ENCODE data around the gene R3HDM4.
"Not testable (repeated sequence)": the region's sequence is repeated elsewhere in the genome, so short reads cannot be mapped to it uniquely, and the experiment has no call there.

The R3HDM4 gene

GRCh38 chr19:858284-858683, 54.7 kb downstream of the R3HDM4 start:
- no peak for DNase-seq (ENCODE audit: low spot score)

DNA sequence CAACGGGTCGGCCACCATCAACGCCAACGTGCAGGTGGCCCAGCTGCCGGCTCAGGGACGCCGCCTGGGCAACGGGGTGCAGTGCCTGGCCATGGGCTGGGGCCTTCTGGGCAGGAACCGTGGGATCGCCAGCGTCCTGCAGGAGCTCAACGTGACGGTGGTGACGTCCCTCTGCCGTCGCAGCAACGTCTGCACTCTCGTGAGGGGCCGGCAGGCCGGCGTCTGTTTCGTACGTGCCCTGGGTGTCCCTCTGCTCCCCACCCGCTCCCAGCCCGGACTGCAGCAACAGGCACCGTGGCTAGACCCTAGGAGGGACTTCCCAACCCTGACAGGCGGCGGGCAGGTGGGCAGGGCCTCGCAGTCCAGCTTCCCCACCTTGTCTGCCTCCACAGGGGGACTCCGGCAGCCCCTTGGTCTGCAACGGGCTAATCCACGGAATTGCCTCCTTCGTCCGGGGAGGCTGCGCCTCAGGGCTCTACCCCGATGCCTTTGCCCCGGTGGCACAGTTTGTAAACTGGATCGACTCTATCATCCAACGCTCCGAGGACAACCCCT, 57.4 kb downstream of the R3HDM4 start:
- no peak for DNase-seq (ENCODE audit: low spot score)

DNA sequence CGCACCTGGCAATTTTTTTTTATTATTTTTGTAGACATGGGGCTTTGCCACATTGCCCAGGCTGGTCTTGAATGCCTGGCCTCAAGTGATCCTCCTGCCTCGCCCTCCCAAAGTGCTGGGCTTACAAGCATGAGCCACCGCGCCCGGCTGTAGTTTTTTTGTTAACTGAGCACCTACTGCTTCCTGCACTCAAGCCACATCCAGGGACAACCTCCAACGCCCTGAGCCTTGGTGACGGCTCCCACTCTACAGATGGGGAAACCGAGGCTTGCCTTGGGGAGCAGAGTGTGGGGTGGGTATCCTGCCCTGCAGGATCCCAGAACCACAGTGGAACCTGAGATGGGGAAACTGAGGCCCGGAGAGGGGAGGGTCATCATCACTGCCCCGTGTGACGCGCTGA, 57.9 kb downstream of the R3HDM4 start:
- DNase-seq (ENCODE audit: low spot score): no peak

DNA sequence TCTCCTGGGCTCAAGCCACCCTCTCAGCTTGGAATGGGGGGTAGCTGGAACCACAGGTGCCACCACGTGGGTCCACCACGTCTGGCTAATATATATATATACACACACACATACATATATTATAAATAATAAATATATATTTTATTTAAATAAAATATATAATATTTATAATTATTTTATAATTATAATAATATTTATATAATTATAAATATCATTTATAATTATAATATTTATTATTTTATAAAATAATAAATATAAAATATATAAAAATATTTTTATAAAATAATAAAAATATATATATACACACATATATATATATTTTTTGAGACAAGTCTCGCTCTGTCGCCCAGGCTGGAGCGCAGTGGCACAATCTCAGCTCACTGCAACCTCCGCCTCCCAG, 58.5 kb downstream of the R3HDM4 start:
- no peak for DNase-seq (ENCODE audit: low spot score)

- not testable (repeated sequence) for DNase-seq (ENCODE audit: low spot score)
Measured at GRCh38 chr19:853614-854220, 59.3 kb downstream of the R3HDM4 start.

GRCh38 chr19:853014-853585, 59.9 kb downstream of the R3HDM4 start:
- DNase-seq (ENCODE audit: low spot score): no peak

DNA sequence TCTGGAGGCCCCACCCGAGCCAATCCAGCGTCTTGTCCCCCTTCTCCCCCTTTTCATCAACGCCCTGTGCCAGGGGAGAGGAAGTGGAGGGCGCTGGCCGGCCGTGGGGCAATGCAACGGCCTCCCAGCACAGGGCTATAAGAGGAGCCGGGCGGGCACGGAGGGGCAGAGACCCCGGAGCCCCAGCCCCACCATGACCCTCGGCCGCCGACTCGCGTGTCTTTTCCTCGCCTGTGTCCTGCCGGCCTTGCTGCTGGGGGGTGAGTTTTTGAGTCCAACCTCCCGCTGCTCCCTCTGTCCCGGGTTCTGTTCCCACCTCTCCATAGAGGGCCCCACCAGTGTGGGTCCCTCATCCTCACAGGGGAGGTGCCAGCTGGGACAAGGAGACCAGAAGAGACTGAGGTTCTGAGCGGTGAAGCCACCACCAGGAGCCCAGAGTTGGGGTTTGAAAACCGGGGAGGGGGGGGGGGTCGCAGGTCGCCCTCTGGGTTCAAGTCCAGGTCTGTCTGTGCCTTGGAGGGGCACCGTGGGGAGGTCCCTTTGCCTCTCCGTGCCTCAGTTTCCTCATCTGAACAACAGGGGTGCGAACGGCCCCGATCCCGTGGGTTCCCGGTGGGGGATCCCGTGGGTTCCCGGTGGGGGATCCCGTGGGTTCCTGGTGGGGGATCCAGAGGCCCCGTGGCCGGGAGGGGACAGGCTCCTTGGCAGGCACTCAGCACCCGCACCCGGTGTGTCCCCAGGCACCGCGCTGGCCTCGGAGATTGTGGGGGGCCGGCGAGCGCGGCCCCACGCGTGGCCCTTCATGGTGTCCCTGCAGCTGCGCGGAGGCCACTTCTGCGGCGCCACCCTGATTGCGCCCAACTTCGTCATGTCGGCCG, 60.6 kb downstream of the R3HDM4 start, which contains the start of gene ELANE:
ELANE (plus strand) TSS at position 168 of the 878 bp plus-strand sequence; CDS start at position 194, 26 bp downstream.
- no peak for DNase-seq (ENCODE audit: low spot score)

DNA sequence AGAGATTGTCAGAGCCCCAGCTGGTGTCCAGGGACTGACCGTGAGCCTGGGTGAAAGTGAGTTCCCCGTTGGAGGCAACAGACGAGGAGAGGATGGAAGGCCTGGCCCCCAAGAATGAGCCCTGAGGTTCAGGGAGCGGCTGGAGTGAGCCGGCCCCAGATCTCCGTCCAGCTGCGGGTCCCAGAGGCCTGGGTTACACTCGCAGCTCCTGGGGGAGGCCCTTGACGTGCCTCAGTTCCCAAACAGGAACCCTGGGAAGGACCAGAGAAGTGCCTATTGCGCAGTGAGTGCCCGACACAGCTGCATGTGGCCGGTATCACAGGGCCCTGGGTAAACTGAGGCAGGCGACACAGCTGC, 62.1 kb downstream of the R3HDM4 start:
- no peak for DNase-seq (ENCODE audit: low spot score)

DNA sequence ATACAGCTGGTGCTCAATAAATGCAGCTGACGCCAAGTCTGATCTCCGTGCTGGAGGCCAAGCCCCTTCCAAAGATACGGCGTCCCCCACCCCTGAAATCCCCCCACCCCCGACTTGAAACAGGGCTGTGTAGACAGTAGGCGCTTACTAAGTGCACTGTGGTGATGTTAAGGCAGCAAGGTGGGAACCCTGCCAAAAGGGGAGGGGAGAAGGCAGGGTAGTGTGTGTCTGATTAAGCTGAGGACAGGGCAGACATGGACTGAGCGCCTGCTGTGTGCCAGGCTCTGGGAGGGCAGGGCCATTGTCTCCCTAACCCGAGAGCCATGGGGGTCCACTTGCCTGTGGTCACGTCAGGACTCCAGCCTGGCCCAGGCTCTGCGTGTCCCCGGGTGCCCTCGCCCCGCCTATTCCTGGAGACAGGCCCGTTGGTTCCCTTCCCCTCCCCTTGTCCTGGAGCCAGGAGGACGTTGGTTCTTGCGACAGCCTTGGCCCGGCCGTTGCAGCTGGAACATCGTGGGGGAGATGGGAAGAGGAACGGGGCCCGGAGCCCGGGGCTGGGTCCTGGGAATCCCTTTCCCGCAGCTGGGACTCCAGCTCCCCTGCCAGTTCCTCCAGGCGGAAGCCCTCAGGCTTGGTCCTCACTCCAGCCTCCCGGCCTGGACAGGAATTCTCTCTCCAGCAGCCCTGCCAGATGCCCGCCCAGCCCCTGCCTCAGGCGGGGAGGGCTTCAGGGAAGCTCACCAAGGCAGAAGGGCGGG, 62.6 kb downstream of the R3HDM4 start:
- peak; percentile 80 for DNase-seq (ENCODE audit: low spot score)

GRCh38 chr19:849195-849594, 63.8 kb downstream of the R3HDM4 start:
- not testable (repeated sequence) for DNase-seq (ENCODE audit: low spot score)

DNA sequence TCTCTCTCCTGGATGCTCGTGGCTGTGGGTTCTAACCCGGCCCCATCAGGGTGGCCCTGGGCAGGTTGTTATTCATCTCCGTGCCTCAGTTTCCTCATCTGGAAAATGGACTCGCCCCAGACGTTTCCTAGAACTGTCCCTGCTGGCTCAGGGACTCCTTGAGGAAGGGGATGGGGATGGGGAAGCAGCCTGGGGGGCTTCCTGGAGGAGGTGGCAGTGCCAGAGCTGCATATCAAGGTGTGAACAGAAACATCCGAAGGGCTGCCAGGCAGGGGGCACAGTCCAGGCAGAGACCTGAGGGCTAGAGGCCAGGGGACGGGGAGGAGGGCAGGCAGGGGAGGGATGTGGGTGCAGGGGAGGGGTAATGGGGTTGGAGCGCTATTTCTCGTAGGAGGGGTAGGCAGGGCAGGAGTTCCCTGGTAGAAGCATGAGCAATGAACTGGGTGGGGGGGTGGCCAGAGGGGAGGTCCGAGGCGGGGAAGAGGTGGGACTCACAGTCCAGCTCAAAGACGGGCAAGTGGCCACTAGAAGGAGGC, 64.6 kb downstream of the R3HDM4 start:
- no peak for DNase-seq (ENCODE audit: low spot score)
